ENCODE results near the gene SERINC5.
A peak's percentile ranks its signal among the peaks of the same experiment; 100 is the strongest.
"Not testable (repeated sequence)": the region's sequence is repeated elsewhere in the genome, so short reads cannot be mapped to it uniquely, and the experiment has no call there.

The SERINC5 gene

GRCh38 chr5:80160242-80160641 lies 95.6 kb downstream of the SERINC5 start:
- DNase-seq: no peak

DNA sequence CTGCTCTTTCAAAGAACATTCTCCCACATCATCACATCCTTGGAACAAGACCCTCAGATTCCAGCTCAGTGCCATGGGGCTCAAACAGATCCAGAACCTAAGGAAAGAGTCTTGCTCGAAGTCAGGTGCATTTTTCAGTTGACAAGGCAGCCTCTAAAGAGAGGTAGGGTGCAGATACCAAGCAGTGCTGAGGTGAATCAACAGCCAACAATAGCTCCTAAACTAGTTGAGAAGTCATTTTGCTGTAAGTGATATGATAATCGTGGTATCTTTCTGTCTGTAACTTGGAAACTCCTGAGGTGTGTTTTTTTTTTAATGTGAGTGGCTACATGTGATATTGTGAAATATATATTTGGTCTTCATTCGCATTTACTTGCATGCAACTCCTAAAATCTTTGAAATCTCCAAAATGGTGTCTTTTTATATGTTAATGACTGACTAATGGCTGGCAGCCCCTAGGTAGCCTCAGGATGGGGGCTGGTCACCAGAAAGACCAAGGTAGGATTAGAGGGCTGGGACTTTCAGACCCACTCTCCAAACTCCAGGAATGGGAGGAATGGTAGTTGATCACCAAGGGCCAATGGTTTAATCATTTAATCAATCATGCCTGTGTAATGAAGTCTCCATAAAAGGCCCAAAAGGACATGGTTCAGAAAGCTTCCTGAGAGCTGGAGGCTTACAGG lies 96.6 kb downstream of the SERINC5 start:
- no peak for DNase-seq

- DNase-seq: no peak
Observed at GRCh38 chr5:80156156-80156555, 99.7 kb downstream of the SERINC5 start.

DNA sequence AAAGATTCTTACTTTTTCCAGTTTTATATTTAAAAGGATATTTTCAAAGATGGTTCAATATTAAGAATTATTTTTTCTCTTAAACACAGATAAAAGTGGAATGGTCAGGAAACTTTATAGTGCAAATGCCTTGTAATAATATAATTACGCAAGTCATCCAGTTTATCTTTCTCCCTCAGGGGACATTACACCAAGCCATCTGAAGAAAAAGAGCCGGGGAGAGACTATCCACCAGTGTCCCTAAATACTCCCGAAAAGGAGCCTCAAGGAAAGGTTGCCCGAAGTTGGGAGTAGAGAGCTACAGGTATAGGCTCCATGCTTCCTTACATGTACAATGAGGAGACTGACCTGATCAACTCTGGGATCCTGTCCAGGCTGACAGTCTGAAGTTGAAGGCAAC lies 101.1 kb downstream of the SERINC5 start:
- no peak for DNase-seq

DNA sequence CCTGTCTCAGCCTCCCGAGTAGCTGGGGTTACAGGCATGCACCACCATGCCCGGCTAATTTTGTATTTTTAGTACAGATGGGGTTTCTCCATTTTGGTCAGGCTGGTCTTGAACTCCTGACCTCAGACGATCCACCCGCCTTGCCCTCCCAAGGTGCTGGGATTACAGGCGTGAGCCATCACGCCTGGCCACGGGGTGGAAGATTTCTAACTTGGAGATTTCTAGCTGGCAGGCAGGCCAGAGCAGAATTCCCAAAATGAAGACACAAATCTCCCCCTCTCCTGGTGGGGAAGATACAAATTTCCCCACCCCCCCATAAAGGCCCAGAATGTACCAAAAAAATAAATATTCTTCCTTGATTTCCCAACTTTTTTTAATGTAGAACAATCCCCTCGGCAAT lies 101.6 kb downstream of the SERINC5 start:
- DNase-seq: not testable (repeated sequence)

DNA sequence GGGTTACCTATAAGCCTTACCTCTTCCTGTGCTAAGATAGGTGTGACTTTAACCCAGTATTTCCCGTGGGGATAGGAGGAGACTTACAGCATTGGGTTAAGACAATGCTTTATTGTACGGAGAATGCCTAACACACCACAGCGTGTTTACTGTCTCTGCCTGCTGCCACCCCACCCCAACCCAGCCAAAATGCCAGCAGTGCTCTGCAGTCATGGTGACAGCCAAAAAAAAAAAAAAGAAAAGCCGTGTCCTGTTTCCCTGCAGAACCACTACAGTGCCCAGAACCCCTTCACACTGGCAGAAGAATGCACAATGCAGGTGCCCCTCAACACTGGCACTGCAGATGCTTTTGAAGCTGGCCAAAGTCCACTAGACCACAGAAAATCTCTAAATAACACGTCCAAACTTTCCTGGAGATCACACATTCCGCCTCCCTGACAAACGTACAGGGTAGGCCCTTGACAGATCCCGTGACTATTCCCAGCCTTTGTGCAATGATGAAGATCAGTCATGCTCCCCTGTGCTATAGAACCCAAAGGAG lies 102.2 kb downstream of the SERINC5 start:
- no peak for DNase-seq

GRCh38 chr5:80152778-80153177 lies 103.1 kb downstream of the SERINC5 start:
- DNase-seq: no peak

DNA sequence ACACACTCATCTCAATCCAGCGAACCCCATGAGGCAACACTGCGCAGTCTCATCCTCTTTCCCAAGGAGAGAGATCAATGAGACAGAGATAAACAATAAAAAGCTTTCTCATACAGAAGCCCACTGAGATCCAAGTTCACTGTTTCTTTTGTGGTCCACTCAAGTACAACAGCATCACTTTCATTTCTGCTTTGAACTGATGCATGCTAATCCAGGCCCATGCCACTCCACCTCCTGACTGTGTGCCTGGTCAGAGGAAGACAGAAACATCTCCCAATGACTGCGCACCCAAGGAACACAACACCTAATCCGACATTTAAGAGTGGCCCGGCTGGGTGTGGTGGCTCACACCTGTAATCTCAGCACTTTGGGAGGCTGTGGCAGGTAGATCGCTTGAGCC lies 104.0 kb downstream of the SERINC5 start:
- DNase-seq: peak; percentile 74

DNA sequence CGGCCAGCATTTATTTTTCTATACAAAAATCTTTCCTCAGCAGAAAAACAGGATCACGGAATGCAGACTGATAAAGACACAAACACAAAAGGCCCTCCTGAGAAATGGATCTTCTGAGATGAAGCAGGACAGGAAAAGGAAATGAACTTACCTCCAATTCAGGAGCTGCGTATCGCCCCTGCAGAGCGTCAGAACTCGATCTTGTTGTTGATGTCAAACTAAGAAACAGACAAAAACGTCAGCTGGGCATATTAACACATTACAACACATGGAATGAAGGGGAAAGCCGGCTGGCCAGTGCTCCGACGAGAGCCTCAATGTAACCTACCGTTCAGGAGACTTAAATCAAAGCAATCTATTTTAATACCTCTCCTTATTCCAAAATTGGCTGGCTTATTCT lies 105.1 kb downstream of the SERINC5 start:
- no peak for DNase-seq

GRCh38 chr5:80149161-80149609 lies 106.7 kb downstream of the SERINC5 start:
- no peak for DNase-seq

DNA sequence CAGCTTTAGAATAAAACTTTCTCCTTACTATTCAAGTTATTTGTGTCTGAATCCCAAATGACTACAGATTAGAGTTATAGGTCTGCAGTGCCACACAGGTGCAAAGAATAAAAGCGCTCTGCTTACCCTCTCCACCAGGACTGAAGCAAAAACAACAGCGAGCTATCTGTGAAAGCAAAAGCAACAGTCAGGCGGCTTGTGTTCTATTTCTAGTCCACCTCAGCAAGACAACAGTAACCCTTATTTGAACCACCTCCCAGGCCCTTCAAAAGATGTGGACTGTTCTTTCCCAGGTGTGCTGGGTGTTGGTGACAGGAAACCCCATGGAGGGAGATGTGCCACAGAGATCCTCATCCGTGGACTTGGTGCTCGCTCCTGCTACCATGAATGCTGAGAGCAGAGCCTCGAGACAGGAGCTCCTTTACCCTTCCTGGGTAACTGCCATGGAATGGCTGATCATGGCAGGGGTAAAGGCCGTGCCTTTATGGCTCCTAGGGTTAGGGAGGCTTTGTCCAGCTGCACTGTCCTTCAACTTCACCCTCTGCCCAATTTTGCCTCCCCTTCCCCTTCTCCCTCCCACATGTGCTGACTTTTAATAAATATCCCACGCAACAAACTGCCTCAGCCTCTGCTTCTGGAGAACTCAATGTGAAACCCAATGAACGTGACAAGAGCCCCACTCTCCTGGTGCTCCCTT lies 108.6 kb downstream of the SERINC5 start:
- DNase-seq: no peak

GRCh38 chr5:80146046-80146445 lies 109.8 kb downstream of the SERINC5 start:
- no peak for DNase-seq

- no peak for DNase-seq
Observed at GRCh38 chr5:80143491-80143890, 112.4 kb downstream of the SERINC5 start.

GRCh38 chr5:80142996-80143395 lies 112.9 kb downstream of the SERINC5 start:
- no peak for DNase-seq

DNA sequence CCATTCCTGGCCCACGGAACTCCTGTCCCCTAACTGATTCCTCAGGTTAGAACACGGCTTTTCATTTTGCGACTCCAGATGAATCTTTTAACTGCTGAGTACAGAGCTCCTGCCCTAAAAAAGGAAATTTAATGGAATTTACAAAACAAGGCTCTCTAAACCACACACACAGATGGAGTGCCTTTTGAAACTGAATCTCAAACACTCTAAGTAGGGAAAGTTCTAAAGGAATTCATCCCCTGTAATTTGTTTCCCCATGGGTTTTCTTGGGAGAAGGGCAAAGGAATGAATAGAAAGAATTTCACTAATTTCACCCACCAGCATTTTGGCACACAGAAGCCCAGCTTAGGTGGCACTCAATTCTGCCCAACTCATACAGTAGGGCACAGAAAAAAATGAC lies 114.2 kb downstream of the SERINC5 start:
- no peak for DNase-seq

DNA sequence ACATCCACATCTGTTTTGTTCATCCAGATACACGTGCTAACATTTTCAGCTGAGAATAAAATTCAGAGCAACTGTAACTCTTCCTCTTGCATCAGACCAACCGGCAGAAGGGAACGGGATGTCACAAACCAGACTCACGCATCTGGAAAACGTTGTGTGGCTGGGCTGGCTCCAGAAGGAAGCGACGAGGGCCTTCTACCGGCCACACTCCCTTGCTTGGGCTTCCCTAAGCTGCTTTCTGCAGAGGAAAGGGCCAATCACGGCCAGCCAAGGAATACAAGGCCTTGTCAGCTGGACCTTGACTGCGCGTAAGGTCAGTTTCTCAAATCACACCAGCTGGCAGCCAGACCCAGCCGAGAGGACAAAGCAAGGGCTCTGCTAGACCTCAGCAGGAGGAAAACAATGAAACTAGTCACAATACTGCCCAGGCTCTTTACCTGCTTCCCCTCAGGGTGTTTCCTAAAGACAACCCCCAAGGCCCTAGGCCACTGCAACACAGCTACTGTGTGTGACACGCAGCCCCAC lies 114.6 kb downstream of the SERINC5 start:
- DNase-seq: peak; percentile 91

DNA sequence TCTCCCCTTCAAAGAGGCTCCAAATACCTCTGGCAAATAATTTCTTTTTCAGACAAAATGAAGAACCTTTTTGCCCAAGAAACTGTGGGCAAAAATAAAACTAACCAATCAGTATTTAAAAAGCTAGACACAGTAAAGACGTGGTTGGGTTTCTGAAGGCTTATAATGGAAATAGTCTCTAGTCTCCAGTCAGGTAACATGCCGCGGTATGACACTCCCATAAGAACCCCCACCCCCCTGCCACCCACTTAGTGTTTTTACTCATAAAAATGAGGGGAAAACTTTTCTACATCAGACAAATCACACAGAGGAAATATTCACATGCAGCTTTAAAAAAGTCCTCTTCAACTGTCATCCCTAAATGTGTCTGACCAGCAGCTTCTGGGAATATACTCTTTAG lies 115.4 kb downstream of the SERINC5 start:
- no peak for DNase-seq

- no peak for DNase-seq
Observed at GRCh38 chr5:80139466-80139972, 116.3 kb downstream of the SERINC5 start.

- no peak for DNase-seq
Observed at GRCh38 chr5:80138486-80138885, 117.4 kb downstream of the SERINC5 start.

DNA sequence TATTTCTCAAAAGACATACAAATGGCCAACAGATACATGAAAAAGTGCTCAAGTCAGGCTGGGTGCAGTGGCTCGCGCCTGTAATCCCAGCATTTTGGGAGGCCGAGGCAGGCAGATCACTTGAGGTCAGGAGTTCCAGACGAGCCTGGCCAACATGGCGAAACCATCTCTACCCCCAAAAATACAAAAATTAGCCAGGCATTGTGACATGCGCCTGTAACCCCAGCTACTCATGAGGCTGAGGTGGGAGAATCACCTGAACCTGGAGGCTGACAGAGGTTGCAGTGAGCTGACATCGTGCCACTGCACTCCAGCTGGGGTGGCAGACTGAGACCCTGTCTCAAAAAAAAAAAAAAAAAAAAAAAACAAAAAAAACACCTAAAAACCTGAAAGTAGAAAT lies 119.0 kb downstream of the SERINC5 start:
- not testable (repeated sequence) for DNase-seq

DNA sequence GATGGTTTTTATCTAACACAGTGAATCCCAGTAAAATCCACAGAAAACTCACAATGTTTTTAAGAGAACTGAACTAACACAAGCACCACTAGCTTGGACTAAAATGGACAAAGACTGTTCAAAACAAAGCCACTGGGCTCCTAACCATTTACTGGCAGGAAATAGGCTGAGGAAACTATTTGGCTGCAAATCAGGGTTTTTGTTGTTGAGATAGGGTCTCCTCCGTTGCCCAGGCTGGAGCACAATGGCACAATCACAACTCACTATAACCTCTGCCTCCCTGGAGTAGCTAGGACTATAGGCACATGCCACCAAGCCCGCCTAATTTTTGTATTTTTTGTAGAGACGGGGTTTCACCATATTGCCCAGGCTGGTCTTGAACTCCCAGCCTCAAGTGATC lies 121.0 kb downstream of the SERINC5 start:
- DNase-seq: no peak

DNA sequence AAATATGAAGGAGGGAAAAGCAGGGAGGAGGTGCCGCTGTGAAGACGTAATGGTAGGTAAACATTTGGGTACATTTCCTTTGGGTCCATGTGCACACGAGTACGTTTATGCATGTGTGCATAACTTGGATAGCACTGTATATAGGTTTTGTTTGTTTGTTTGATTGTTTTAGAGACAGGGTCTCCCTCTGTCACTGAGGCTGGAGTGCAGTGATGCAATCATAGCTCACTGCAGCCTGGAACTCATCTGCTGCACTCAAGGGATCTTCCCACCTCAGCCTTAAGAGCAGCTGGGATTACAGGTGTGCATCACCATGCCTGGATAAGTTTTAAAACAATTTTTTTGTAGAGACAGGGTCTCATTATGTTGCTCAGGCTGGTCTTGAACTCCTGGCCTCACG lies 126.7 kb downstream of the SERINC5 start:
- no peak for DNase-seq

DNA sequence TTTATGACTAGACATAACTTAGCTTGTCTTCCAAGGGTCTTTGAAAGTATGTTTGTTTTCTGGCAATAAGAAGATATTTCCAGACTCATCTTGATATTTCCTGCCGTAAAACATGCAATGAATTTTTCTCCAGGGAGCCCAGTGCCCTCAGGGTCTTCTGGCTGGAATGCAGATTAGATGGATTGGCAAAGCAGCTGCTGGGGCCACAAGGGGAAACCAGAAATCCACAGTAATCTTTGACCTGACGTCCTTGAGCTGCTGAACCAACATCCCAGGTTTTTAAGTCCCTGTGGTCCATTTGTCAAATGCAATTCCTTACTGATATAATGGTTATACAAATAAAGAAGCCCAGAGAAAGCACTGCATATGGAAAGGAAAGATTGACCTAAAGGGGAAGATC lies 127.7 kb downstream of the SERINC5 start:
- DNase-seq: no peak

GRCh38 chr5:80127116-80127552 lies 128.7 kb downstream of the SERINC5 start:
- peak; percentile 98 for DNase-seq

Measured in MV-4-11 (cell line).